Activated CD4-positive, alpha-beta memory T cell treated with anti-CD3 and anti-CD28 coated beads, Interleukin-2, amount 10 ng/mL, durations not matched to agents 7 days and 5 days (primary cell): ENCODE measurements around the gene IER3. TPM values are rescaled to one million over a fixed set of nuclear protein-coding genes. Genes with fewer than 3 reads are reported as not detected.

ENCODE experiments used
- CTCF ChIA-PET: fragments of 350-600 bp; sonication (Branson Sonifier 250); formaldehyde crosslinking; loops from one replicate; lab custom pipeline; 2021; ENCODE audit warnings: antibody characterized with exemption, inconsistent platforms; lab: Charles Lee
- POLR2A ChIA-PET: fragments of 350-600 bp; sonication (Branson Sonifier 250); formaldehyde crosslinking; loops from one replicate; lab custom pipeline; 2021; ENCODE audit warnings: antibody characterized with exemption; lab: Charles Lee
- DNase-seq: peaks from one replicate; pipeline ENCODE4 v3.0.0-alpha.2; 2020
- H3K27ac Mint-ChIP-seq: one replicate; pipeline ENCODE4 v1.8.0; 2021; ENCODE audit warnings: mild to moderate bottlenecking, mixed read lengths
- H3K27me3 Mint-ChIP-seq: one replicate; pipeline ENCODE4 v1.8.0; 2021; ENCODE audit warnings: mixed read lengths
- H3K36me3 Mint-ChIP-seq: one replicate; pipeline ENCODE4 v1.8.0; 2021; ENCODE audit warnings: low read depth, mixed read lengths
- H3K4me1 Mint-ChIP-seq: one replicate; pipeline ENCODE4 v1.8.0; 2021; ENCODE audit warnings: mixed read lengths
- H3K4me3 Mint-ChIP-seq: one replicate; pipeline ENCODE4 v1.8.0; 2021; ENCODE audit warnings: mild to moderate bottlenecking, mixed read lengths
- H3K9me3 Mint-ChIP-seq: one replicate; pipeline ENCODE4 v1.8.0; 2021; ENCODE audit warnings: mixed read lengths
- total RNA-seq, 2 experiments: library from RNA; stranded (reverse); gene quantifications; one replicate each; pipeline ENCODE4 v1.2.3, GENCODE V29; 2021

IER3 gene
- total RNA-seq, 2 experiments from 2014 or later, result 11.2 to 13.1 TPM

GRCh38 chr6:30703011-30703410 is 41.3 kb downstream of the IER3 start:
- no peak overlapping the region for H3K4me3 Mint-ChIP-seq
- ChIA-PET CTCF (interaction anchor here (2.2 kb wide), 1 partner anchor 24 kb away, joined by 9 read pairs; no protein-coding TSS in a partner anchor), POLR2A (interaction anchor here (0.7 to 1.3 kb wide), 2 partner anchors 16 to 18 kb away, joined by 3 read pairs; no protein-coding TSS in a partner anchor)
- H3K27me3 Mint-ChIP-seq, result no peaks in the 10 kb centered on the region
- no peaks in the 10 kb centered on the region for H3K9me3 Mint-ChIP-seq
- H3K4me1 Mint-ChIP-seq, result peaks cover 2% of the 10 kb centered on the region
- H3K27ac Mint-ChIP-seq, result no peak overlapping the region
- DNase-seq, result no peak
- peaks cover 65% of the 10 kb centered on the region for H3K36me3 Mint-ChIP-seq

GRCh38 chr6:30700340-30700739 is 44.0 kb downstream of the IER3 start:
- DNase-seq, result no peak
- Mint-ChIP-seq H3K27ac (no peak overlapping the region), H3K4me3 (no peak overlapping the region), H3K9me3 (no peaks in the 10 kb centered on the region), H3K4me1 (no peaks in the 10 kb centered on the region), H3K27me3 (no peaks in the 10 kb centered on the region), H3K36me3 (peaks cover 46% of the 10 kb centered on the region)
- CTCF ChIA-PET, result interaction anchor here (1.4 kb wide), 1 partner anchor 30 kb away, joined by 3 read pairs; no protein-coding TSS in a partner anchor
- POLR2A ChIA-PET, result interaction anchor here (0.8 kb wide), 1 partner anchor 17 kb away, joined by 3 read pairs; the partner anchor contains the start of gene MDC1

GRCh38 chr6:30696432-30696831 is 47.9 kb downstream of the IER3 start:
- no peak overlapping the region for H3K4me3 Mint-ChIP-seq
- no peak overlapping the region for H3K27ac Mint-ChIP-seq
- ChIA-PET POLR2A (interaction anchor here (1.6 to 2.1 kb wide), 2 partner anchors 9 to 12 kb away, joined by 6 read pairs; no protein-coding TSS in a partner anchor), CTCF (interaction anchor here (1.2 kb wide), 1 partner anchor 20 kb away, joined by 4 read pairs; the partner anchor contains the start of gene MDC1)
- DNase-seq, result no peak
- H3K9me3 Mint-ChIP-seq, result no peaks in the 10 kb centered on the region
- peaks cover 8% of the 10 kb centered on the region for H3K4me1 Mint-ChIP-seq
- H3K27me3 Mint-ChIP-seq, result no peaks in the 10 kb centered on the region
- peaks cover 12% of the 10 kb centered on the region for H3K36me3 Mint-ChIP-seq

Other genes with a start within 250 kb of the IER3 start
- gene GNL1, start 188.1 kb downstream of the IER3 start, total RNA-seq, result 10 to 100 TPM; 62.1 to 70.8 TPM
- 10 to 100 TPM; 15.3 TPM for gene PRR3, start 187.3 kb downstream of the IER3 start, total RNA-seq
- gene ABCF1, start 173.1 kb downstream of the IER3 start, total RNA-seq, result 10 to 100 TPM; 64.3 to 65.2 TPM
- gene PPP1R10, start 127.3 kb downstream of the IER3 start, total RNA-seq, result 100 to 1,000 TPM in 1 of 2 experiments, 10 to 100 TPM in 1; 96.1 to 103 TPM
- 10 to 100 TPM; 42.4 to 42.8 TPM for gene MRPS18B, start 126.7 kb downstream of the IER3 start, total RNA-seq
- gene ATAT1, start 117.7 kb downstream of the IER3 start, total RNA-seq, result 1 to 10 TPM; 6.3 to 8.0 TPM
- gene C6orf136, start 97.4 kb downstream of the IER3 start, total RNA-seq, result 10 to 100 TPM; 21.7 to 24.4 TPM
- gene DHX16, start 71.5 kb downstream of the IER3 start, total RNA-seq, result 10 to 100 TPM; 35.6 to 37.6 TPM
- 100 to 1,000 TPM; 269 to 283 TPM for gene PPP1R18, start 57.9 kb downstream of the IER3 start, total RNA-seq
- gene NRM, start 53.6 kb downstream of the IER3 start, total RNA-seq, result 10 to 100 TPM; 40.5 to 41.1 TPM
- gene MDC1, start 27.3 kb downstream of the IER3 start, total RNA-seq, result 10 to 100 TPM; 49.7 to 54.6 TPM
- gene TUBB, start 24.2 kb downstream of the IER3 start, total RNA-seq, result 1,000 to 10,000 TPM; 1,162 to 1,172 TPM
- 100 to 1,000 TPM; 125 to 131 TPM for gene FLOT1, start 1.9 kb downstream of the IER3 start, total RNA-seq
- 1 to 10 TPM; 1.8 to 3.2 TPM for gene DDR1, start 140.0 kb upstream of the IER3 start, total RNA-seq
- gene GTF2H4, start 163.7 kb upstream of the IER3 start, total RNA-seq, result 10 to 100 TPM; 25.6 to 26.4 TPM
- gene VARS2, start 169.7 kb upstream of the IER3 start, total RNA-seq, result 10 to 100 TPM; 33.6 to 37.0 TPM
- not detected for gene SFTA2, start 187.6 kb upstream of the IER3 start, total RNA-seq
- not detected for gene MUCL3, start 196.4 kb upstream of the IER3 start, total RNA-seq
- not detected for gene MUC21, start 239.2 kb upstream of the IER3 start, total RNA-seq